GM19043 (cell line): ENCODE results near the gene DEPDC1B.
"Not testable (repeated sequence)": the region's sequence is repeated elsewhere in the genome, so short reads cannot be mapped to it uniquely, and the experiment has no call there.

Source experiments
- ATAC-seq: cut with Tn5 transposase; IDR thresholded peaks from one replicate; pipeline ENCODE4 v1.9.1; 2021; ENCODE audit warnings: low read depth; ENCODE audit not compliant: unreplicated experiment

DEPDC1B gene

GRCh38 chr5:60651872-60652620 is 47.9 kb downstream of the DEPDC1B start:
- no peak for ATAC-seq

GRCh38 chr5:60649288-60649917 is 50.6 kb downstream of the DEPDC1B start:
- peak; percentile 75 for ATAC-seq

DNA sequence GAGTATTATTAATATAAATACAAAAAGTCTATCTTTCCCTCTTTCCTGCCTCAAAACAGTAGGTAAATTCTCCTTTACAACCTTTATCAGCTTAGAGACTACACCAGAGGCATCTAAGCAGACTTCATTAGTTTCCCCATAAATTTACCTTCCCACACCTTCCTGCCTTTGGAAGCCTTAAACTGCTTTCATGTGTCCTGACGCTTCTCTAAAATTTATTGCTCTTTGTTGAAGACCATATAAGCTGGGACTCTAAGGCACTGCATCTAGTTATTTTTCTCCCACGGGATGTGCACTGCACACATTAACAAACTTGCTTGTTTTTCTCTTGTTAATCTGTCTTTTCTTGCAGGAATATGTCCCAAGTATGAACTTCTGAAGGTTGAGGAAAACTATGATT is 51.8 kb downstream of the DEPDC1B start:
- no peak for ATAC-seq

DNA sequence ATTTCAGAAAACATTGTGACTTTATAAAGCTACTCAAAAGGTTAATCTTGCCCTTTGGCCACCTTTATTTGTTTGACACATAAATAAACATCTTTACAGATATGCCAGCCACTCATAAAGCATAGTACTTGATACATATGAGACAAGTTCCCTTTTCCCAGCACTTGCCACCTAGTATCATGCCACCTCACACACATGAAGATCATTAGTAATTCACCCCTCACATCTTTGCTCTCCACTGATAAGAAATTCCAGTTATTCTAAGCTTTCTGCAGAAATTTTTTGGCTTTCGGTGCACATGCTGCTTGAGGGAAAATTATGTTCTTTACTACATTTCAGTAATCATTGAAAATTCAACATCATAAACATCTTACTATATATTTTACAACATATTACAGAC is 59.1 kb downstream of the DEPDC1B start:
- ATAC-seq: no peak

GRCh38 chr5:60639544-60639943 is 60.4 kb downstream of the DEPDC1B start:
- no peak for ATAC-seq

- no peak for ATAC-seq
These were observed 61.7 kb downstream of the DEPDC1B start for GRCh38 chr5:60638300-60638699.

GRCh38 chr5:60636644-60637043 is 63.3 kb downstream of the DEPDC1B start:
- ATAC-seq: no peak

GRCh38 chr5:60636001-60636400 is 64.0 kb downstream of the DEPDC1B start:
- ATAC-seq: no peak

DNA sequence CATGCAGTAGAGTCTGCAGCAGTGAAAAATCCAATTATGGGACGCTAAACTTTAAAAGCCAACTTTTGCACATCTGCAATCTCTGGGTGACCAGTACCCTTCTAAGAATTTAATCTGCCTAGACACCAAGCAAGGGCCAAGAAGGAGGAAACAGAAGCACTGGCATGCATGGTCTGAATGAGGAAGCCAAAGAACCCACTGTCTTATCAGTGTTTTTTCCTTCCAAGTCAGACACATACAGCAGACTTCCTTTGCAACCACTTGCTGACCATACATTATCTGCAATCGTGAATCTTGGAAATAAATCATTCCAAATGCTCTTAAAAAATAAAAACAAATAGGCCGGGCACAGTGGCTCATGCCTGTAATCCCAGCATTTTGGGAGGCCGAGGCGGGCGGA is 65.9 kb downstream of the DEPDC1B start:
- ATAC-seq: no peak

DNA sequence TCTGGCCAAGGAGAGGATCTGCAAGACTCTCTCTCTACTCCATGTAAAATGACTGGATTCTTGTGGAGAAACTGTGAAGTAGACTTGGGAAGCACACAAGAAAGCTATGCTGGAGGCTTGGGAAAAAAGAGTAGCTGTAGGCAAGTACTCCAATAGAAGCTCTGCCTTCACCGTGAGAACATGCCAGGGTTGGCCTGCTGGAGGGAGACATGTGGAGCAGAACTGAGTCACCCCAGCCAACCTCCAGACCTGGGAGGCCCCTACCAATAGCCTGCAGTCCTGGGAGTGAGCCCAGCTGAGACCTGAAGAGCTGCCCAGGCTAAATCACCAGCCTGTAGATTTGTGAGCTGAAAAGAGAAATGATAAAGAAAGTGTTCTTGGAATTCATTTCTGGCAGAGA is 66.6 kb downstream of the DEPDC1B start:
- no peak for ATAC-seq

DNA sequence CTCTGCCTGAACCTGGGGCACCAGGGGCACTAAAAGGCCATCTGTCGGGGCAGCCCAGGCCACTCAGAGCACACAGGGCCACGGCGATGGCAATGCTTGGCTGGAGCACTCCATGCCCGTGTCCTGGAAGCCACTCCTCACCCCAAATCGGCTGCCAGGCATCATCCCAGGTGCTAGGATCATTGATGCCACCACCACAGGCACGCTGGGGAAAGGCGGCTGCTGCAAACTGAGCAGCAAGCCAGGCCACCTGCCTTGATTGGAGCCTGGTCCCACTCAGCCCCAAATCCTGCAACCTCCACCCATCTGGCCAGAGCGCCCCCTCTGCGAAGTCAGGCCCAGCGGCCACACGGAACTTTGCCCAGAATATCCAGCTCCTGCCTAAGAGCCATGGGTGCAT is 67.8 kb downstream of the DEPDC1B start:
- no peak for ATAC-seq

GRCh38 chr5:60630836-60631235 is 69.1 kb downstream of the DEPDC1B start:
- ATAC-seq: no peak

- no peak for ATAC-seq
These were observed 69.8 kb downstream of the DEPDC1B start for GRCh38 chr5:60630179-60630578.

DNA sequence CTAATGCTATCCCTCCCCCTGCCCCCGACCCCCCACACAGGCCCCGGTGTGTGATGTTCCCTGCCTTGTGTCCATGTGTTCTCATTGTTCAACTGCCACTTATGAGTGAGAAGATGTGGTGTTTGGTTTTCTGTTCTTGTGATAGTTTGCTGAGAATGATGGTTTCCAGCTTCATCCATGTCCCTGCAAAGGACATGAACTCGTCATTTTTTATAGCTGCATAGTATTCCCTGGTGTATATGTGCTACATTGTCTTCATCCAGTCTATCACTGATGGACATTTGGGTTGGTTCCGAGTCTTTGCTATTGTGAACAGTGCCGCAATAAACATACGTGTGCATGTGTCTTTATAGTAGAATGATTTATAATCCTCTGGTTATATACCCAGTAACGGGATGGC is 75.1 kb downstream of the DEPDC1B start:
- not testable (repeated sequence) for ATAC-seq

- ATAC-seq: not testable (repeated sequence)
These were observed 79.2 kb downstream of the DEPDC1B start for GRCh38 chr5:60620752-60621151.

GRCh38 chr5:60613826-60614225 is 86.1 kb downstream of the DEPDC1B start:
- peak; percentile 57 for ATAC-seq

DNA sequence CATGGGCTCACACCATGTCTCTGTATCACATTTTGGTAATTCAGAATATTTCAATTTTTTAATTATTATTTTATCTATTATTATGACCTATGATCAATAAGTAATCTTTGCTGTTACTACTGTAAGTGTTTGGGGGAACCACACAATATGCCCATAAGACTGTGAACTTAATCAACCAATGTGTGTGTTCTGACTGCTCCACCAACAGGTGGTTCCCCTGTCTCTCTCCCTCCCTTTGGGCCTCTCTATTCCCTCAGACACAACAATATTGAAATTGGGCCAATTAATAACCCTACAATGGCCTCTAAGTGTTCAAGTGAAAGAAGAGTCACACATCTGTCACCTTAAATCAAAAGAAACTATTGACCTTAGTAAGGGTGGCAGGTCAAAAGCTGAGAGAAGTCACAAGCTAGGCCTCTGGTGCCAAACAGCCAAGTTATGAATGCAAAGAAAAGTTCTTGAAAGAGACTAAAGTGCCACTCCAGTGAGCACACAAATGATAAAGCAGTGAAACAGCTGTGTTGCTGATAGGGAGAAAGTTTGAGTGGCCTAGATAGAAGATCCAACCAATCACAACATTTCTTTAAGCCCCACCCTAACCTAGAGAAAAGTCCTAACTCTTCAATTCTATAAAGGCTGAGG is 88.7 kb downstream of the DEPDC1B start:
- ATAC-seq: no peak

GRCh38 chr5:60604771-60605170 is 95.2 kb downstream of the DEPDC1B start:
- ATAC-seq: no peak

GRCh38 chr5:60598424-60598823 is 101.5 kb downstream of the DEPDC1B start:
- peak; percentile 56 for ATAC-seq

DNA sequence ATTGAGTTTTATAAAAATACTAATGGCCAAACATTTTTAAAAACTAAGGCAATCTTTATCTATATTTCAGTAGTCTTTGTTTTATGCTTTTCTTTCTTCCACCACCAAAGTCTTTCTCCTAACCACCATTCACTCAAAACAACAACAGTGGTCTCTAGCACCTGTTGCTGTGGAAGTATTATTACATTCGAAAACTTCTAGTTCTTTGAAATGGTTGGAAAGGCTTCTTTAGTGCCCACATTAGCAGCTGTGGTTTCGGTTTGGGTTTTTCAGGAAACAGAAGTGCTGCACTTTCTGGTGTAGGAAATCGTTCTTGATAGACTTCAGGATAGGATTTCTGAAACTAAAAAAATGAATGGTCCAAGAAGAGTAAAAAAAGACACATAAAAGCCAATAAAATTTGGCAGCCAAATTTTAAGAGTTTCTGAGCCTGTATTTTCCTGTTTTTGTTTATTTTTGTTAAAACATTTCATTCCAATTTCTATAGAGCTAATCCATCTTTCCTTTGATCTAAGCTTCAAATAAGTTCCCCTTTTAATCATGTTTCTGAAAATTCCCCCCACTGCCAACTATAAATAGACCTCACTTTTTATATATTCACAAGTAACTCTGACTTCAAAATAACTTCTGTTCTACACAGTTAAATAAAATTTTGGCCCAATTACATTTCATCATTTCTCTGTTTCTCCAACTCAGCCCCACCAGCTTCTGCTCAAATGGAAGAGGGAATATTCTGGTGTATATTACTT is 102.2 kb downstream of the DEPDC1B start:
- peak; percentile 75 for ATAC-seq
